GM12865 (cell line): ENCODE measurements around the gene FLT4.

Experiments
- DNase-seq: peaks from one replicate; pipeline ENCODE4 v3.0.0; 2010; ENCODE audit warnings: low read depth
- H3K4me3 ChIP-seq: 2 replicates; pipeline ENCODE4 v1.5.1; 2011; ENCODE audit warnings: mild to moderate bottlenecking, low read depth, low read length, control low read depth
- CTCF ChIP-seq: IDR thresholded peaks from 2 replicates; pipeline ENCODE4 v1.5.1; 2011; ENCODE audit warnings: low read length, control low read depth, low read depth, inconsistent platforms; ENCODE audit not compliant: insufficient read depth; ENCODE audit errors: missing control alignments

FLT4 gene

GRCh38 chr5:180640861-180641565 is 8.4 kb downstream of the FLT4 start:
- TF ChIP-seq CTCF: no peak
- no peak for DNase-seq
- H3K4me3 ChIP-seq: no peak overlapping the region

GRCh38 chr5:180640611-180640860 is 8.9 kb downstream of the FLT4 start:
- no peak for DNase-seq
- TF ChIP-seq CTCF: no peak
- H3K4me3 ChIP-seq: no peak overlapping the region

GRCh38 chr5:180639741-180640610 is 9.4 kb downstream of the FLT4 start:
- TF ChIP-seq CTCF: no peak
- no peak overlapping the region for H3K4me3 ChIP-seq
- no peak for DNase-seq

GRCh38 chr5:180639287-180639686 is 10.1 kb downstream of the FLT4 start:
- DNase-seq: no peak
- TF ChIP-seq CTCF: no peak

GRCh38 chr5:180637962-180638680 is 11.3 kb downstream of the FLT4 start:
- TF ChIP-seq CTCF: no peak
- no peak for DNase-seq
- H3K4me3 ChIP-seq: no peak overlapping the region

More at GRCh38 chr5:180639287-180639686, 10.1 kb downstream of the FLT4 start:
- no peak overlapping the region for H3K4me3 ChIP-seq

- no peak for DNase-seq
- no peak overlapping the region for H3K4me3 ChIP-seq
- no peak for TF ChIP-seq CTCF
Measured at GRCh38 chr5:180636403-180637075, 12.9 kb downstream of the FLT4 start.
